KMS-11 (cell line): Measurements from ENCODE around the gene WNK3.

Experiments used
- H2AFZ ChIP-seq: fragments of 200-600 bp; sonication (generic); 2 replicates; pipeline ENCODE4 v1.6.1; 2016; ENCODE audit warnings: antibody characterized with exemption, mixed run types, low read depth
- H3K27ac ChIP-seq: fragments of 200-600 bp; sonication (generic); 2 replicates; pipeline ENCODE4 v1.6.1; 2016; ENCODE audit warnings: mild to moderate bottlenecking, mixed run types
- H3K27me3 ChIP-seq: fragments of 200-600 bp; sonication (generic); 2 replicates; pipeline ENCODE4 v1.6.1; 2017; ENCODE audit warnings: mild to moderate bottlenecking, low read depth, mixed run types, moderate library complexity; ENCODE audit not compliant: insufficient read depth
- H3K36me3 ChIP-seq: fragments of 200-600 bp; sonication (generic); 2 replicates; pipeline ENCODE4 v1.6.1; 2017; ENCODE audit warnings: mild to moderate bottlenecking, mixed run types; ENCODE audit not compliant: insufficient read depth
- H3K4me1 ChIP-seq: fragments of 200-600 bp; sonication (generic); 2 replicates; pipeline ENCODE4 v1.6.1; 2016; ENCODE audit warnings: mild to moderate bottlenecking, low read depth, mixed run types; ENCODE audit not compliant: poor library complexity, severe bottlenecking
- H3K4me2 ChIP-seq: fragments of 200-600 bp; sonication (generic); 2 replicates; pipeline ENCODE4 v1.7.0; 2016; ENCODE audit warnings: mild to moderate bottlenecking, mixed run types
- H3K4me3 ChIP-seq: fragments of 200-600 bp; sonication (generic); IDR thresholded peaks from 2 replicates; pipeline ENCODE4 v1.6.1; 2017; ENCODE audit warnings: low read depth, low read length, mixed read lengths; ENCODE audit not compliant: insufficient read depth
- H3K79me2 ChIP-seq: fragments of 200-600 bp; sonication (generic); 2 replicates; pipeline ENCODE4 v1.6.1; 2016; ENCODE audit warnings: low read depth, mixed run types; ENCODE audit not compliant: insufficient read depth
- H3K9ac ChIP-seq: fragments of 200-600 bp; sonication (generic); 2 replicates; pipeline ENCODE4 v1.6.1; 2016; ENCODE audit warnings: mild to moderate bottlenecking, mixed run types
- H4K20me1 ChIP-seq: fragments of 200-600 bp; sonication (generic); 2 replicates; pipeline ENCODE4 v1.6.1; 2016; ENCODE audit warnings: mild to moderate bottlenecking, mixed run types; ENCODE audit not compliant: insufficient read depth
- TF ChIP-seq, protein P1 (sequence below): fragments of 200-600 bp; sonication (generic); conservative IDR thresholded peaks from 2 replicates; pipeline ENCODE4 v1.6.1; 2017; ENCODE audit warnings: low read depth, mild to moderate bottlenecking, antibody characterized with exemption, low read length, moderate library complexity, mixed read lengths

The WNK3 gene

DNA sequence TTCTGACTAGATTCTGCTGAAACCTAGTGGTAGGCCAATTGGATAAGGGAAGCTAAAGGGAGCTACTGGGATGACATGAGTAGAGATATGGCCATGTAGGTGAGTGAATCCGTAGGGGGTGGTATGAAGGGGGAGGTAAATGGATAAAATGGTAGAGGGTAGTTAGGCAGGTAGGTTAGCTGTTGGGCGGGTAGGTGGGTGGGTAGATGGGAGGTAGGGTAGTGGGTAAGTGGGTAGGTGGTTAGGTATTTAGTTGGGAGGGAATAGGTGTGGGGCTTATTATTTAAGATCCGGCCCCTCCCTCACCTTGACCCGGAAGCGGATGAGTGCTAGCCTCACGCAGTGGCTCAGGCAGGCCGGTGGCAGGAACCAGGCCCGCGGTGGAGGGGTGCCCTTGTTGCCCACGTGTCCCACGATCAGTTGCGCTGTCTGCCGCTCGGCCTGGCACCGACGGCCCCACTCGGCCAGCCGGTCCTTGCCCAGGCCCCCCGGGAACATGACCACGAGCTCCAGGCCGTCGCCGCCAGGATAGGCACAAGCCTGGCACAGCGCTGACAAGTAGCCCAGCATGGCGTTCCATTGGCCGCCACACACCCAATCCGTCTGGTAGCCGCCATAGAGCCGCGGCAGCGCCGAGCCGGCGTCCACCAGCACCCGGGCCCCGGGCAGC is 175.5 kb downstream of the WNK3 start:
- H2AFZ ChIP-seq: peak overlapping the region; percentile 44; the same call in 1 of the 2 replicates
- no peaks in the 10 kb centered on the region for H3K36me3 ChIP-seq
- H3K79me2 ChIP-seq: peaks cover 53% of the 10 kb centered on the region
- no peak overlapping the region for H3K4me3 ChIP-seq
- H4K20me1 ChIP-seq: peaks cover 10% of the 10 kb centered on the region; the same call in 1 of the 2 replicates
- H3K27ac ChIP-seq: peak overlapping the region; percentile 76
- H3K4me1 ChIP-seq: peaks cover 44% of the 10 kb centered on the region
- TF ChIP-seq, protein P1, sequence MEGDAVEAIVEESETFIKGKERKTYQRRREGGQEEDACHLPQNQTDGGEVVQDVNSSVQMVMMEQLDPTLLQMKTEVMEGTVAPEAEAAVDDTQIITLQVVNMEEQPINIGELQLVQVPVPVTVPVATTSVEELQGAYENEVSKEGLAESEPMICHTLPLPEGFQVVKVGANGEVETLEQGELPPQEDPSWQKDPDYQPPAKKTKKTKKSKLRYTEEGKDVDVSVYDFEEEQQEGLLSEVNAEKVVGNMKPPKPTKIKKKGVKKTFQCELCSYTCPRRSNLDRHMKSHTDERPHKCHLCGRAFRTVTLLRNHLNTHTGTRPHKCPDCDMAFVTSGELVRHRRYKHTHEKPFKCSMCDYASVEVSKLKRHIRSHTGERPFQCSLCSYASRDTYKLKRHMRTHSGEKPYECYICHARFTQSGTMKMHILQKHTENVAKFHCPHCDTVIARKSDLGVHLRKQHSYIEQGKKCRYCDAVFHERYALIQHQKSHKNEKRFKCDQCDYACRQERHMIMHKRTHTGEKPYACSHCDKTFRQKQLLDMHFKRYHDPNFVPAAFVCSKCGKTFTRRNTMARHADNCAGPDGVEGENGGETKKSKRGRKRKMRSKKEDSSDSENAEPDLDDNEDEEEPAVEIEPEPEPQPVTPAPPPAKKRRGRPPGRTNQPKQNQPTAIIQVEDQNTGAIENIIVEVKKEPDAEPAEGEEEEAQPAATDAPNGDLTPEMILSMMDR: no peak
- peak overlapping the region; percentile 90 for H3K9ac ChIP-seq
- no peaks in the 10 kb centered on the region for H3K27me3 ChIP-seq
- peak overlapping the region; percentile 93 for H3K4me2 ChIP-seq

DNA sequence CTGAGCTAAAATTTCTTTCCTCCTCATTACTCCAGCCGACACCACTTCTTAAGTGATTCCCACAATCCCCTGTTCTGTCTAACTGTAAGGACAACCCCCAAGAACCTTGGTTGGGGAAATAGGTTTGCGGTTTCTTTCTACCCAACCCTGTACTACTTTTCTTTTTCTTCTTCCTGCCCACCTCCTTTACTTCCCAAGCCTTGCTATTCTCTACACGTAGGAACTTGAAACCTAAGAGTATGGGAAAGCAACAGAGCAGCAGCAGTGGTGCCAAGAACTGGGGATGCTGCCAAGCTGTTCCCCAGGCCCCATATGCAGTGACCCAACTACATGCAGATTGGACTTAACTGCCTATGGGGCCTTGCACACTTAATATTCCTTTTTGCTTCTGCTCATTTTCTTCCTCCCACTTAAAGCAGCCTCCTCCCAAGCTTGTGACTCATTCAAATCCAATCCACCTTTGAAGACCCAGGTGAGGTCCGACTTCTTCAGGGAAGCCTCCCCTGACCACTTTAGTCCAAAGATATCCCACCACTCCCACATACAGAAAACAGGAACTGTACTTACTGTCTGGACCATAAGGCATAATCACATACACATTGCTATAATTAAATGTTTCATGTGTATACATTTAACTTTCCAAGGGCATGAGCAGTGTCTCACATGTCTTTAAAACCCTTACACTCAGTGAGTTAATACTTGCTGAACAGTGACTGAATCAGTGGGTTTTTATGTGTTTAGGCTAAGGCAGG is 176.5 kb downstream of the WNK3 start:
- peaks cover 62% of the 10 kb centered on the region for H3K79me2 ChIP-seq

DNA sequence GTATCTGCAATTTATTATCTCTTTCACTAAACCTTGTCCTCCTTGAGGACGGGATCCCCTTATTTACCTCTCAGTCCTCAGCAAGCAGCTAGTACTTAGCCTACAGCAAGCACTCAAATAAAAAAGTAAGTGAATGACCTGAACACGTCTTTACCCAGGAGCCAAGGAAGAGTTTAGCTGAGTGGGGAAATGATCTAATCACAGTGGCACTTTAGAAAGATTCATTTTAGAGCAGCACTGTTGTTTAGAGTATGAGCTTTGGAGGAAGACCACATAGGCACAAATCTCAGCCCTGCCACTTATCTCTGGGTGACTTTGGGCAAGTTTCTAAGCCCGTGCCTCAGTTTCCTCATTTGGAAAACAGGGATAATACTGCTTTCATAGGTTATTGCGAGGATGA is 177.4 kb downstream of the WNK3 start:
- peak overlapping the region; percentile 93; the same call in 1 of the 2 replicates for H3K4me2 ChIP-seq
- H3K27ac ChIP-seq: no peak overlapping the region
- no peak overlapping the region for H3K4me3 ChIP-seq
- peaks cover 62% of the 10 kb centered on the region for H3K79me2 ChIP-seq
- peaks cover 44% of the 10 kb centered on the region for H3K4me1 ChIP-seq
- TF ChIP-seq, protein P1: no peak
- no peak overlapping the region for H3K9ac ChIP-seq
- no peaks in the 10 kb centered on the region for H3K36me3 ChIP-seq
- no peaks in the 10 kb centered on the region for H3K27me3 ChIP-seq
- H4K20me1 ChIP-seq: peaks cover 10% of the 10 kb centered on the region; the same call in 1 of the 2 replicates
- H2AFZ ChIP-seq: no peak overlapping the region

More for the DNA sequence above, 176.5 kb downstream of the WNK3 start:
- H4K20me1 ChIP-seq: peaks cover 10% of the 10 kb centered on the region; the same call in 1 of the 2 replicates
- TF ChIP-seq, protein P1: no peak
- H3K27me3 ChIP-seq: no peaks in the 10 kb centered on the region
- no peak overlapping the region for H2AFZ ChIP-seq
- no peak overlapping the region for H3K9ac ChIP-seq
- H3K4me3 ChIP-seq: no peak overlapping the region
- no peak overlapping the region for H3K27ac ChIP-seq
- H3K36me3 ChIP-seq: no peaks in the 10 kb centered on the region
- H3K4me2 ChIP-seq: peak overlapping the region; percentile 93
- H3K4me1 ChIP-seq: peaks cover 44% of the 10 kb centered on the region

DNA sequence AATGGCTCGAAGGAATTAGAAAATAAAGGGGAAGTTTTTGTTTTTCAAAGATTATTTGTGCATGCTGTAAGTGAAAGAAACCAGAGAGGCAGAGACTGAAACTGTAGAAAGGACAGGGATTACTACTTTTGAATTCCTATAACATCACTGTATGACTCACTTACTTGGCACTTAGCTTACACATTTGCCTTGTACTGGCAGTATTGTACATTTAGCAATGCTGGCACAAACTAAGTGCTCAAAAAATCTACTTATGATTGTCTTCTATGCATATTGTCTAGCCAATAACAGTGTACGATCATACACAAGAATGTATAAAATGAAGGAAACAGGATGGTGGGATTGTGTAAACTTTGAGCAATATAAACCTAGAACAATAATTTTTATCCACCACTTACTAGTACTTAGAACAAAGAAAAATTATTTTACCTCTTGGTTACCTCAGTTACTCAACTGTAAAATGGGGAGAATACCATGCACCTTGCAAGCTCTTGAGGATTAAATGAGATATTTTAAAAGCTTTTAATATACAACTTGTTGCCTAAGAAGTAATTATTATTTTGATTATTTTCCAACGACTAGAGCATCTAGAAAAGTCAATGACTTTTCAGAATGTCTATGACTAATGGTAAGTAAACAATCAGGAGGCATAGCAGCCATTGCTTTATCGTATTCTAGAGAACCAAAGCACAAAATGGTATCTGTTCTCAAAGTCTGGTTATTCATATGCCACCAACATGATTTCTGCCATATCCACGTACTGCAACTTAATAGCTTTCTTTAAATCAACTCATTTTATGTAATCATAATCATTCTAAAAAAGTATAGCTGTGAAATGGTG is 179.5 kb downstream of the WNK3 start:
- Histone ChIP-seq H3K4me2 (peak overlapping the region; percentile 93; the same call in 1 of the 2 replicates), H4K20me1 (peaks cover 10% of the 10 kb centered on the region; the same call in 1 of the 2 replicates), H3K4me1 (peaks cover 44% of the 10 kb centered on the region), H3K27ac (no peak overlapping the region), H2AFZ (no peak overlapping the region), H3K79me2 (peaks cover 67% of the 10 kb centered on the region), H3K36me3 (no peaks in the 10 kb centered on the region), H3K27me3 (no peaks in the 10 kb centered on the region), H3K9ac (no peak overlapping the region), H3K4me3 (no peak overlapping the region)
- TF ChIP-seq, protein P1: no peak
